GM12872 (cell line): ENCODE results near the gene CDCP1.

Source experiments
- CTCF ChIP-seq: IDR thresholded peaks from 3 replicates; pipeline ENCODE4 v1.5.1; 2011; ENCODE audit warnings: low read depth, mild to moderate bottlenecking, low read length, moderate library complexity; ENCODE audit not compliant: insufficient read depth

The CDCP1 gene

DNA sequence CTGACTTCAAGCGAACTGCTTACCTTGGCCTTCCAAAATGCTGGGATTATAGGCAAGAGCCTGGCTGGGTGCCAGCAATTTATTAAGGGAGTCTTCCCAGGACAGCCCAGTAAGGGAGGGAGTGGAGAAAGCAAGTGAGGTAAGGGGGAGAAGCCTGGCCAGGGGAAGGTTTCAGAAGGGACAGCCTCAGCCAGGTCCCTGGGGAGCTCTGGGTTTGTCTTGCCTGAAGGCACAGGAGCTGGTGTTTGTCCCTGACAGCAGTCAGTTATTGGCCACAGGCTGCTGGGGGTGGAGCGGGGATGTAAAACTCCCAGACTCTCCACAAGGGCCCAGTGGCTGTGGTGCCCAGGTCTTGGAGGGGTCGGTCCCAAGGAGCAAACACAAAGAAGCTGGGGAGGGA lies 33.0 kb upstream of the CDCP1 start:
- no peak for TF ChIP-seq CTCF

DNA sequence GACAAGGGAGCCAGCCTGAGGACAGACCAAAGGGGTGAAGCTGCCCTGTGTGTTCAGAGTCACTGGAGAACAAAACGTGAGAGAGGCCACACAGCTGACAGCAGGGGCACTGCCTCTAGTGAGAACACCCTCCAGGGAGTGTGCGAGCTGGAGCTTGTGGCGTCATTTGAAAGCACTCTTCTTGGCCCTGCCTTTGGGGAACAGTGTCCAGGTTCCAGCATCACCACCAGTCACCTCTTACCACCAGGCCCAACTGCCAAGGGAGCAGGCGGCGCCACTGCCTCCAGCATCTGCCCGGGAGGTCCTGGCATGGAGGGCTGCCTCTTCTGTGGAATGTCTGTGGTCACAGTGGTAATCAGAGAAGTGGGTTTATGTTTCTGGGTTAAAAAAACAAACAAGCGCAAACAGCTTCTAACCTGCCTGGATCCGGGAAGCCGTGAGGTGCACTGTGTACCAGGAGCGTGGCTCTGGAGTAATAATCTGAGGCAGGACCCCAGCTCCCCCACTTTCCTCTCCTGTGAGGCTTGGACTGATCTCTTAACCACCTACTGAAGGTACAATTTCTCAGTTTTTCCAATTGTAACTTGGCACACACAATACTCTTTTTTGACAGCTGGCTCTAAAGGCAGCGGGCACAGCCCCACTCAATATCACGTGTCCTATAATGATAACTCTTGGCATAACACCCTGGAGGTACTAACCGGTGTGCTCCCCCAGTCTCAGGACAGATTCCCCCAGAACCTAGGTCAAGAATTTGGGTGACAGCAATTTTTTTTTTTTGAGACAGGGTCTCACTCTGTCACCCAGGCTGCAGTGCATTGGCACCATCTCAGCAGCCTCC lies 32.2 kb upstream of the CDCP1 start:
- TF ChIP-seq CTCF, result no peak

- no peak for TF ChIP-seq CTCF
These were observed 30.7 kb upstream of the CDCP1 start for GRCh38 chr3:45176912-45177311.

DNA sequence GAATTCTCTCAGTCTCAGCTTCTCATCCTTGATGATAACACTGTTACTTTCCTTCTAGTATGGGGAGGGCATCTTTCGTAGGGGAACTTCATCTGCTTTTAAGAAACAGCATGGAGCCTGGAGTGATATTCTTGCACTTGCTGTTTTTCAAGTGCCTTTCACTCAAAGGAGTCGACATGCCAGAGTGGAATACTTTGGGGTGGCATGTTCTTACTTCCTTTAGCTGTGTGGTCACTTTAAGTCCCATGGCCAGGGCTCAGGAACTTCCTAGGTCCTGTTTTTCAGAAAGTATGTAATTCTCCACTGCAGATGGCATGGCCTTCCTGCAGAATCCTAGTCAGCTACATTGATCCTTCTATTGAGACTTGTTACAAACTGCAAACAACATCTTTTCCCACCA lies 28.1 kb upstream of the CDCP1 start:
- TF ChIP-seq CTCF, result no peak

- no peak for TF ChIP-seq CTCF
These were observed 27.6 kb upstream of the CDCP1 start for GRCh38 chr3:45173776-45174175.

- no peak for TF ChIP-seq CTCF
These were observed 25.1 kb upstream of the CDCP1 start for GRCh38 chr3:45171283-45171682.

- TF ChIP-seq CTCF, result no peak
These were observed 23.9 kb upstream of the CDCP1 start for GRCh38 chr3:45170096-45170495.
